B cell (primary cell): Measurements from ENCODE around the gene ALMS1. TPM values are rescaled to one million over a fixed set of nuclear protein-coding genes. Genes with fewer than 3 reads are reported as not detected.

Experiments
- ATAC-seq: fragments of 200-7000 bp; cut with Tn5 transposase; one replicate; pipeline ENCODE4 v1.10.0; 2021; ENCODE audit warnings: low read depth, mild to moderate bottlenecking, moderate number of reproducible peaks, moderate library complexity
- CTCF ChIA-PET: fragments of 350-600 bp; sonication (Branson Sonifier 250); formaldehyde crosslinking; loops from one replicate; lab custom pipeline; 2021; ENCODE audit warnings: antibody characterized with exemption, inconsistent platforms; lab: Charles Lee
- POLR2A ChIA-PET: fragments of 350-600 bp; sonication (Branson Sonifier 250); formaldehyde crosslinking; loops from one replicate; lab custom pipeline; 2021; ENCODE audit warnings: antibody characterized with exemption; lab: Charles Lee
- DNase-seq: peaks from one replicate; pipeline ENCODE4 v3.0.0; 2013
- H2AFZ ChIP-seq: 2 replicates; pipeline ENCODE4 v1.6.1; 2012; ENCODE audit warnings: mild to moderate bottlenecking, low read depth, low read length; ENCODE audit not compliant: insufficient read depth, poor library complexity, severe bottlenecking
- H3K27ac ChIP-seq, 2 donors: 1 replicate in 1 of 2; 2 replicates in 1 of 2; pipeline ENCODE4 v1.5.1; 2012 to 2013; ENCODE audit warnings: low read length in 2 of 2, mild to moderate bottlenecking in 2 of 2, moderate library complexity in 1 of 2
- H3K27me3 ChIP-seq, 4 experiments: fragments of 200-600 bp in 1 of 4; sonication (generic) in 1 of 4; replicated peaks in 1 of 4; 1 replicate in 2 of 4; 2 replicates in 2 of 4; pipeline versions ENCODE4 v1.6.1 to v1.7.0; 2013 to 2016; ENCODE audit warnings: low read length in 3 of 4, mild to moderate bottlenecking in 2 of 4, mixed read lengths in 1 of 4, moderate library complexity in 1 of 4; ENCODE audit not compliant: insufficient read depth in 4 of 4, control insufficient read depth in 3 of 4; ENCODE audit errors: control extremely low read depth in 1 of 4
- H3K36me3 ChIP-seq, 2 experiments: replicated peaks in 1 of 2; 1 replicate in 1 of 2; 2 replicates in 1 of 2; pipeline versions ENCODE4 v1.6.1 to v1.7.1; 2013; ENCODE audit warnings: low read length in 1 of 2; ENCODE audit not compliant: insufficient read depth in 2 of 2, control insufficient read depth in 1 of 2; ENCODE audit errors: control extremely low read depth in 1 of 2, extremely low read depth in 1 of 2
- H3K4me1 ChIP-seq, 2 donors: fragments of 200-600 bp in 1 of 2; sonication (generic) in 1 of 2; 1 replicate in 1 of 2; 2 replicates in 1 of 2; pipeline versions ENCODE4 v1.5.1 to v1.6.1; 2013 to 2017; ENCODE audit warnings: low read length in 2 of 2; ENCODE audit not compliant: control insufficient read depth in 2 of 2, insufficient read depth in 2 of 2
- H3K4me2 ChIP-seq: replicated peaks from 2 replicates; pipeline ENCODE3; 2012; ENCODE audit warnings: mild to moderate bottlenecking, low read depth, low read length; ENCODE audit not compliant: poor library complexity, severe bottlenecking
- H3K4me3 ChIP-seq, 5 experiments: fragments of 200-600 bp in 1 of 5; sonication (generic) in 1 of 5; 1 replicate in 3 of 5; 2 replicates in 2 of 5; pipeline versions ENCODE4 v1.5.1 to v1.7.0; 2011 to 2016; ENCODE audit warnings: low read length in 4 of 5, mild to moderate bottlenecking in 4 of 5, low read depth in 2 of 5, control low read depth in 1 of 5, moderate library complexity in 1 of 5; ENCODE audit not compliant: insufficient read depth in 1 of 5; ENCODE audit errors: control extremely low read depth in 1 of 5, extremely low read depth in 1 of 5
- H3K79me2 ChIP-seq: fragments of 200-600 bp; sonication (generic); one replicate; pipeline ENCODE4 v1.6.0; 2016; ENCODE audit warnings: low read length; ENCODE audit not compliant: control insufficient read depth, insufficient read depth
- H3K9ac ChIP-seq: fragments of 200-600 bp; sonication (generic); 2 replicates; pipeline ENCODE4 v1.6.1; 2017; ENCODE audit warnings: mild to moderate bottlenecking, low read length, moderate library complexity
- H3K9me3 ChIP-seq, 3 donors: one replicate each; pipeline versions ENCODE4 v1.6.1 to v1.7.1; 2013; ENCODE audit warnings: low read length in 2 of 3; ENCODE audit not compliant: control insufficient read depth in 2 of 3, insufficient read depth in 1 of 3; ENCODE audit errors: control extremely low read depth in 1 of 3
- H4K20me1 ChIP-seq: 2 replicates; pipeline ENCODE4 v1.6.0; 2012; ENCODE audit warnings: mild to moderate bottlenecking, low read length; ENCODE audit not compliant: insufficient read depth, control insufficient read depth, poor library complexity, severe bottlenecking
- H3K27ac Mint-ChIP-seq: one replicate; pipeline ENCODE4 v1.8.0; 2021; ENCODE audit warnings: mixed read lengths
- H3K27me3 Mint-ChIP-seq: one replicate; pipeline ENCODE4 v1.8.0; 2021; ENCODE audit warnings: mixed read lengths
- H3K4me1 Mint-ChIP-seq: one replicate; pipeline ENCODE4 v1.8.0; 2021; ENCODE audit warnings: mixed read lengths
- H3K4me3 Mint-ChIP-seq: one replicate; pipeline ENCODE4 v1.8.0; 2021; ENCODE audit warnings: mixed read lengths
- H3K9me3 Mint-ChIP-seq: one replicate; pipeline ENCODE4 v1.8.0; 2022; ENCODE audit warnings: mixed read lengths; ENCODE audit not compliant: insufficient read depth
- CTCF ChIP-seq: fragments of 200-600 bp; IDR thresholded peaks from one replicate; pipeline ENCODE4 v1.8.0; 2022; ENCODE audit warnings: antibody characterized with exemption, mild to moderate bottlenecking
- EZH2 ChIP-seq: IDR thresholded peaks from 2 replicates; pipeline ENCODE4 v1.6.1; 2012; ENCODE audit warnings: borderline replicate concordance, low read depth, mild to moderate bottlenecking, moderate library complexity, low read length; ENCODE audit not compliant: insufficient read depth, poor library complexity, severe bottlenecking
- WGBS: methylation state at CpG from one replicate; pipeline ENCODE4 v1.1.5; 2013; ENCODE audit warnings: missing lambda C conversion rate; ENCODE audit not compliant: insufficient coverage; 5-methylcytosine and 5-hydroxymethylcytosine counted together
- intact Hi-C: fragments of 100-400 bp; cut with micrococcal nuclease; formaldehyde crosslinking; loops from one replicate; pipeline ENCODE4 v1.10.0; 2022
- polyA plus RNA-seq: library from polyadenylated mRNA; depleted of rRNA; stranded (reverse); fragments of >200 nt; gene quantifications from 2 replicates; pipeline ENCODE4 v1.2.3, GENCODE V29; 2012
- total RNA-seq, 2 donors: library from RNA; stranded (reverse); fragments of 120-200 nt in 1 of 2; gene quantifications; 1 replicate in 1 of 2; 2 replicates in 1 of 2; pipeline versions ENCODE4 v1.2.3 to v1.2.4, GENCODE V29; 2013 to 2022

The ALMS1 gene
- total and polyA plus RNA-seq, 2 donors (not counting 1 experiment from before 2014, with no cell fraction given): 4.8 to 32.1 TPM

GRCh38 chr2:73423913-73424312 lies 38.3 kb downstream of the ALMS1 start:
- H3K27ac Mint-ChIP-seq: no peak overlapping the region
- DNase-seq: no peak
- WGBS: 100% methylated on average over 2 of the region's 3 CpGs

DNA sequence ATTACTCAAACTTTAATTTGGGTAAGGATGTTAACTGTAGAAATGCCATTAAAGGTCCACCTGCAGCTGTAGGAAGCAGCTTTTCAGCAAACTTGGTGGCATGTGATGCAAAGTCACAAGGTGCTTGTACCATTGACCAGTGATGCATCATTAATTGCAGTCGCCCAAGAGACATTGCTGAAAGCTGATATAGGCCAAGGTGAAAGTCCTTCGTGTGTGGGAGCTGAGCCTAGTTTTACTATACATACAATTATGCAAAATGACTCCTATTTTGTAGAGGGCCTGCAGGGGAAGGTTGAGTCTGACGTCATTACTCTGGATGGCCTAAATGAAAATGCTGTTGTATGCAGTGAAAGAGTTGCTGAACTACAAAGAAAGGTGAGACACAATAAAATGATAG lies 40.5 kb downstream of the ALMS1 start:
- 82% methylated on average over 2 of the region's 3 CpGs for WGBS
- CTCF ChIA-PET: no interaction called here
- no peak overlapping the region for H3K4me2 ChIP-seq
- no peaks in the 10 kb centered on the region for H3K27me3 ChIP-seq
- no peak overlapping the region for H3K27ac Mint-ChIP-seq
- no peaks in the 10 kb centered on the region for H3K9me3 Mint-ChIP-seq
- DNase-seq (no peak), ATAC-seq (no peak)
- no peak overlapping the region for H2AFZ ChIP-seq
- intact Hi-C loops: no loop called here
- no peaks in the 10 kb centered on the region for H3K27me3 Mint-ChIP-seq
- no peaks in the 10 kb centered on the region for H4K20me1 ChIP-seq
- POLR2A ChIA-PET: no interaction called here
- H3K27ac ChIP-seq: no peak overlapping the region
- H3K4me1 ChIP-seq: no peaks in the 10 kb centered on the region
- H3K36me3 ChIP-seq: peaks cover 2 to 7% of the 10 kb centered on the region in 2 experiments
- H3K4me1 Mint-ChIP-seq: no peaks in the 10 kb centered on the region
- H3K4me3 Mint-ChIP-seq: no peak overlapping the region
- no peak overlapping the region for H3K4me3 ChIP-seq
- H3K79me2 ChIP-seq: no peaks in the 10 kb centered on the region
- no peaks in the 10 kb centered on the region for H3K9me3 ChIP-seq
- H3K9ac ChIP-seq: no peak overlapping the region
- TF ChIP-seq CTCF (no peak), EZH2 (no peak)

More at GRCh38 chr2:73423913-73424312, 38.3 kb downstream of the ALMS1 start:
- Histone ChIP-seq H3K9ac (no peak overlapping the region), H3K36me3 (peaks cover 2 to 12% of the 10 kb centered on the region in 2 experiments), H3K79me2 (no peaks in the 10 kb centered on the region), H2AFZ (no peak overlapping the region), H3K4me2 (no peak overlapping the region), H3K4me3 (no peak overlapping the region), H3K9me3 (no peaks in the 10 kb centered on the region), H3K4me1 (no peaks in the 10 kb centered on the region), H3K27ac (no peak overlapping the region), H3K27me3 (no peaks in the 10 kb centered on the region), H4K20me1 (no peaks in the 10 kb centered on the region)
- Mint-ChIP-seq H3K4me1 (no peaks in the 10 kb centered on the region), H3K9me3 (no peaks in the 10 kb centered on the region), H3K4me3 (no peak overlapping the region), H3K27me3 (no peaks in the 10 kb centered on the region)
- TF ChIP-seq CTCF (no peak), EZH2 (no peak)
- CTCF ChIA-PET: interaction anchor here (0.6 kb wide), 1 partner anchor 587 kb away, joined by 4 read pairs; no protein-coding TSS in a partner anchor
- no peak for ATAC-seq
- intact Hi-C loops: no loop called here
- POLR2A ChIA-PET: no interaction called here
